SK-N-SH (cell line): ENCODE data around the gene HOXC6. TPM values are rescaled to one million over a fixed set of nuclear protein-coding genes. Genes with fewer than 3 reads are reported as not detected.

Experiments used
- CTCF ChIA-PET: fragments of 300-600, 350-600 bp; formaldehyde crosslinking; extraction: SDS; loops from one replicate; lab custom pipeline; 2021; lab: Yijun Ruan, JAX
- POLR2A ChIA-PET: fragments of 350-600 bp; sonication (Branson Sonifier 250); formaldehyde crosslinking; extraction: SDS; loops from one replicate; lab custom pipeline; 2020; ENCODE audit warnings: antibody characterized with exemption, inconsistent platforms; lab: Yijun Ruan, JAX
- DNase-seq: peaks from one replicate; pipeline ENCODE4 v3.0.0; 2012
- H2AFZ ChIP-seq: fragments of 200-600 bp; sonication (generic); 2 replicates; pipeline ENCODE4 v1.8.1; 2016; ENCODE audit warnings: antibody characterized with exemption, mild to moderate bottlenecking, low read depth
- H3F3A ChIP-seq: fragments of 200-600 bp; sonication (generic); replicated peaks from 2 replicates; pipeline ENCODE3; 2016; ENCODE audit warnings: antibody characterized with exemption, mild to moderate bottlenecking; ENCODE audit not compliant: insufficient read depth
- H3K27ac ChIP-seq, 2 experiments: fragments of 200-500 bp in 1 of 2; fragments of 200-600 bp in 1 of 2; sonication (Bioruptor generic) in 1 of 2; sonication (generic), shearing (Covaris generic) in 1 of 2; 2 replicates each; pipeline versions ENCODE4 v1.5.1 to v1.6.1; 2014 to 2016; ENCODE audit warnings: low read depth in 2 of 2, inconsistent platforms in 1 of 2, low read length in 1 of 2, mild to moderate bottlenecking in 1 of 2, mixed read lengths in 1 of 2
- H3K27me3 ChIP-seq: fragments of 200-600 bp; sonication (generic), shearing (Covaris generic); 2 replicates; pipeline ENCODE4 v1.6.1; 2016; ENCODE audit warnings: mixed run types; ENCODE audit not compliant: insufficient read depth
- H3K36me3 ChIP-seq, 2 experiments: fragments of 200-500 bp in 1 of 2; fragments of 200-600 bp in 1 of 2; sonication (Bioruptor generic) in 1 of 2; sonication (generic) in 1 of 2; replicated peaks in 1 of 2; 2 replicates each; pipeline versions ENCODE3 to v1.5.1; 2014 to 2016; ENCODE audit warnings: low read length in 1 of 2, mild to moderate bottlenecking in 1 of 2; ENCODE audit not compliant: insufficient read depth in 2 of 2, control insufficient read depth in 1 of 2
- H3K4me1 ChIP-seq, 2 experiments: fragments of 200-500 bp in 1 of 2; fragments of 200-600 bp in 1 of 2; sonication (Bioruptor generic) in 1 of 2; sonication (generic), shearing (Covaris generic) in 1 of 2; 2 replicates each; pipeline versions ENCODE4 v1.5.1 to v1.6.1; 2014 to 2016; ENCODE audit warnings: low read depth in 1 of 2, low read length in 1 of 2, mixed run types in 1 of 2; ENCODE audit not compliant: insufficient read depth in 2 of 2, control insufficient read depth in 1 of 2
- H3K4me2 ChIP-seq: fragments of 200-600 bp; sonication (generic), shearing (Covaris generic); 2 replicates; pipeline ENCODE4 v1.6.1; 2017; ENCODE audit warnings: mixed run types
- H3K4me3 ChIP-seq, 2 experiments: fragments of 200-500 bp in 1 of 2; fragments of 200-600 bp in 1 of 2; sonication (Bioruptor generic) in 1 of 2; sonication (generic), shearing (Covaris generic) in 1 of 2; 2 replicates each; pipeline versions ENCODE4 v1.5.1 to v1.8.1; 2014 to 2016; ENCODE audit warnings: low read depth in 2 of 2, inconsistent platforms in 1 of 2, low read length in 1 of 2, mild to moderate bottlenecking in 1 of 2, mixed read lengths in 1 of 2, moderate library complexity in 1 of 2
- H3K79me2 ChIP-seq: fragments of 200-600 bp; sonication (generic); 2 replicates; pipeline ENCODE4 v1.8.1; 2017; ENCODE audit warnings: mild to moderate bottlenecking; ENCODE audit not compliant: insufficient read depth
- H3K9ac ChIP-seq: fragments of 200-600 bp; sonication (generic); 2 replicates; pipeline ENCODE4 v1.6.1; 2017; ENCODE audit warnings: mixed run types
- H3K9me2 ChIP-seq: fragments of 200-600 bp; sonication (generic); 2 replicates; pipeline ENCODE4 v1.6.1; 2017; ENCODE audit warnings: mixed run types
- H3K9me3 ChIP-seq: fragments of 200-600 bp; sonication (generic); 2 replicates; pipeline ENCODE4 v1.6.1; 2017; ENCODE audit warnings: mixed run types, mild to moderate bottlenecking, moderate library complexity
- H4K20me1 ChIP-seq: fragments of 200-600 bp; sonication (generic); 2 replicates; pipeline ENCODE4 v1.6.1; 2017; ENCODE audit warnings: mild to moderate bottlenecking, mixed run types; ENCODE audit not compliant: insufficient read depth
- CHD2 ChIP-seq: fragments of 150-350 bp; IDR thresholded peaks from 2 replicates; pipeline ENCODE4 v1.6.1; 2018; ENCODE audit warnings: low read length; ENCODE audit not compliant: partially characterized antibody
- ELF1 ChIP-seq: IDR thresholded peaks from 2 replicates; pipeline ENCODE4 v1.4.0; 2012
- FOXM1 ChIP-seq: IDR thresholded peaks from 2 replicates; pipeline ENCODE4 v1.4.0; 2012; ENCODE audit warnings: low read depth, mild to moderate bottlenecking
- GABPA ChIP-seq: IDR thresholded peaks from 2 replicates; pipeline ENCODE4 v1.4.0; 2012; ENCODE audit warnings: low read depth, mild to moderate bottlenecking
- GATA2 ChIP-seq: sonication (generic); formaldehyde crosslinking; IDR thresholded peaks from 2 replicates; pipeline ENCODE4 v1.5.0; 2020; ENCODE audit warnings: mild to moderate bottlenecking, missing genetic modification reagents
- JUND ChIP-seq: IDR thresholded peaks from 2 replicates; pipeline ENCODE4 v1.4.0; 2012
- MEF2A ChIP-seq: IDR thresholded peaks from 2 replicates; pipeline ENCODE4 v1.4.0; 2012; ENCODE audit warnings: low read depth, borderline replicate concordance
- MXI1 ChIP-seq: IDR thresholded peaks from 2 replicates; pipeline ENCODE4 v1.6.1; 2012; ENCODE audit warnings: mild to moderate bottlenecking, low read depth, low read length, improper control_type of control experiment
- NFIC ChIP-seq: IDR thresholded peaks from 2 replicates; pipeline ENCODE4 v1.4.0; 2012; ENCODE audit warnings: borderline replicate concordance
- NRF1 ChIP-seq: IDR thresholded peaks from 2 replicates; pipeline ENCODE4 v1.6.1; 2012; ENCODE audit warnings: low read depth, mild to moderate bottlenecking, low read length
- POLR2AphosphoS5 ChIP-seq: IDR thresholded peaks from 2 replicates; pipeline ENCODE4 v1.6.1; 2012; ENCODE audit warnings: low read depth, low read length
- RAD21 ChIP-seq: IDR thresholded peaks from 2 replicates; pipeline ENCODE4 v1.6.1; 2012; ENCODE audit warnings: mild to moderate bottlenecking, low read length
- RFX5 ChIP-seq: IDR thresholded peaks from 2 replicates; pipeline ENCODE4 v1.6.1; 2012; ENCODE audit warnings: mild to moderate bottlenecking, improper control_type of control experiment, low read length
- RXRA ChIP-seq: IDR thresholded peaks from 2 replicates; pipeline ENCODE4 v1.4.0; 2012; ENCODE audit warnings: low read depth, mild to moderate bottlenecking, borderline replicate concordance
- TAF1 ChIP-seq: IDR thresholded peaks from 2 replicates; pipeline ENCODE4 v1.6.1; 2012; ENCODE audit warnings: low read depth, mild to moderate bottlenecking, low read length, moderate library complexity, borderline replicate concordance
- TCF12 ChIP-seq: IDR thresholded peaks from 2 replicates; pipeline ENCODE4 v1.4.0; 2012
- TEAD4 ChIP-seq: IDR thresholded peaks from 2 replicates; pipeline ENCODE4 v1.4.0; 2012; ENCODE audit warnings: mild to moderate bottlenecking, borderline replicate concordance; ENCODE audit not compliant: insufficient read depth
- YY1 ChIP-seq: IDR thresholded peaks from 2 replicates; pipeline ENCODE4 v1.4.0; 2012; ENCODE audit warnings: low read depth, mild to moderate bottlenecking
- WGBS: methylation state at CpG from one replicate; pipeline ENCODE4 v1.1.6; 2017; ENCODE audit warnings: low lambda C conversion rate; 5-methylcytosine and 5-hydroxymethylcytosine counted together
- polyA plus RNA-seq, 3 experiments: library from polyadenylated mRNA; depleted of rRNA; stranded (reverse); fragments of >200 nt; gene quantifications; 2 replicates each; pipeline ENCODE4 v1.2.3, GENCODE V29; 2012
- TF ChIP-seq, protein P1 (sequence below): fragments of 150-350 bp; IDR thresholded peaks from 2 replicates; pipeline ENCODE4 v1.6.1; 2017; ENCODE audit warnings: antibody characterized with exemption, low read length, low read depth, borderline replicate concordance
- TF ChIP-seq, protein P2 (sequence below): fragments of 200-600 bp; sonication (generic); IDR thresholded peaks from 2 replicates; pipeline ENCODE4 v1.6.1; 2017; ENCODE audit warnings: antibody characterized with exemption, mild to moderate bottlenecking, moderate library complexity
- TF ChIP-seq, protein P3 (sequence below): IDR thresholded peaks from 2 replicates; pipeline ENCODE4 v1.4.0; 2012; ENCODE audit warnings: low read depth, borderline replicate concordance
- TF ChIP-seq, protein P4 (sequence below): IDR thresholded peaks from 2 replicates; pipeline ENCODE4 v1.4.0; 2012; ENCODE audit warnings: low read depth
- TF ChIP-seq, protein P5 (sequence below): IDR thresholded peaks from 2 replicates; pipeline ENCODE4 v1.6.1; 2012; ENCODE audit warnings: mild to moderate bottlenecking, low read depth, low read length, moderate library complexity
- TF ChIP-seq, protein P6 (sequence below): IDR thresholded peaks from 2 replicates; pipeline ENCODE4 v1.4.0; 2012; ENCODE audit warnings: low read depth, borderline replicate concordance

The HOXC6 gene
- polyA plus RNA-seq, 1 of the 3 experiments (the other 2 are of a cell fraction): 9.1 TPM

DNA sequence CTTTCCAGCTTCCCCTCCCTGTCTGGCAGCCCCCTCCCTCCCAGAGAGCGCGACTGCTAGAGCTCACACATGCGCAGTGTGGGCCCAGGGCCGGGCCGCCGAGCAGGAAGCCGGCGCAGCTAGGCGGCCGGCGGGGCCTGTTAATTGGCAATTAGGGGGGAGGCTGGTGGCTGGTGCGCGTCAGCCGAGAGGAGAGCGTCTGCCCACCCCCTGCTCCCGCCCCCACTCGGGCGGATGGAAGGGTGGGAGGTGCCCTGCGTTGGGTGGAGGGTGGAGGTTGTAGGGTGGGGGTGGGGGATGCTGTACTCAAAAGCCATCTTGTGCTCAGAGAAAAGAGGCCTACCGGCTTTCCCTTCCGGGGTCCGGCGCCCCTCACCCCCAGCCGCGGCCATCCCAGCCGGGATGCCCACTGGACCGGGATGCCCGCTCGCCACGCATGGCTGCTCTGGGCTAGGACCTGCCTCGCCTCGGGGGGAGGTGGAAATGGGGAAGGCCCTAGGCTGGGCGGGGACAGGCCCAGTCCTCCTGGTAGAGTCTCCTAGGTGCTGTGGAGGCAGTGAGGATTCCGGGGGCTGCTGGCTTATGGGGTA lies 10.3 kb upstream of the HOXC6 start:
- H2AFZ ChIP-seq: peak overlapping the region; percentile 94
- no peaks in the 10 kb centered on the region for H3K36me3 ChIP-seq
- H3K9me3 ChIP-seq: no peaks in the 10 kb centered on the region
- H3K27ac ChIP-seq: peak overlapping the region; percentile 89 to 99
- peak; percentile 99 for DNase-seq
- H3K79me2 ChIP-seq: peaks cover 10% of the 10 kb centered on the region; the same call in 1 of the 2 replicates
- ChIA-PET CTCF (interaction anchor here (0.7 to 24.5 kb wide), 11 partner anchors 9 to 342 kb away, joined by 3 to 568 read pairs (median 6); partner anchors contain the start of genes HOXC5, HOXC9 and SMUG1), POLR2A (interaction anchor here (0.6 to 1.8 kb wide), 9 partner anchors 10 to 262 kb away, joined by 3 to 11 read pairs (median 3); partner anchors contain the start of genes CBX5, HNRNPA1, HOXC5 and HOXC6)
- WGBS: 0% methylated on average over 6 of the region's 34 CpGs
- peak overlapping the region; percentile 99 for H3K4me2 ChIP-seq
- H3K9me2 ChIP-seq: no peaks in the 10 kb centered on the region
- H3K27me3 ChIP-seq: no peaks in the 10 kb centered on the region
- H3F3A ChIP-seq: peaks cover 9% of the 10 kb centered on the region
- H4K20me1 ChIP-seq: no peaks in the 10 kb centered on the region
- peak overlapping the region; percentile 69 to 85 for H3K4me3 ChIP-seq
- peak overlapping the region; percentile 98 for H3K9ac ChIP-seq
- H3K4me1 ChIP-seq: peaks cover 7 to 36% of the 10 kb centered on the region in 2 experiments; a peak in 2 of 4 replicates
- TF ChIP-seq RAD21: no peak
- TF ChIP-seq FOXM1: no peak
- TF ChIP-seq, protein P1, sequence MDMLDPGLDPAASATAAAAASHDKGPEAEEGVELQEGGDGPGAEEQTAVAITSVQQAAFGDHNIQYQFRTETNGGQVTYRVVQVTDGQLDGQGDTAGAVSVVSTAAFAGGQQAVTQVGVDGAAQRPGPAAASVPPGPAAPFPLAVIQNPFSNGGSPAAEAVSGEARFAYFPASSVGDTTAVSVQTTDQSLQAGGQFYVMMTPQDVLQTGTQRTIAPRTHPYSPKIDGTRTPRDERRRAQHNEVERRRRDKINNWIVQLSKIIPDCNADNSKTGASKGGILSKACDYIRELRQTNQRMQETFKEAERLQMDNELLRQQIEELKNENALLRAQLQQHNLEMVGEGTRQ: no peak
- peak; percentile 77 for TF ChIP-seq YY1
- TF ChIP-seq MEF2A: no peak
- peak; percentile 92 for TF ChIP-seq NRF1
- TF ChIP-seq ELF1: peak; percentile 66
- TF ChIP-seq, protein P2, sequence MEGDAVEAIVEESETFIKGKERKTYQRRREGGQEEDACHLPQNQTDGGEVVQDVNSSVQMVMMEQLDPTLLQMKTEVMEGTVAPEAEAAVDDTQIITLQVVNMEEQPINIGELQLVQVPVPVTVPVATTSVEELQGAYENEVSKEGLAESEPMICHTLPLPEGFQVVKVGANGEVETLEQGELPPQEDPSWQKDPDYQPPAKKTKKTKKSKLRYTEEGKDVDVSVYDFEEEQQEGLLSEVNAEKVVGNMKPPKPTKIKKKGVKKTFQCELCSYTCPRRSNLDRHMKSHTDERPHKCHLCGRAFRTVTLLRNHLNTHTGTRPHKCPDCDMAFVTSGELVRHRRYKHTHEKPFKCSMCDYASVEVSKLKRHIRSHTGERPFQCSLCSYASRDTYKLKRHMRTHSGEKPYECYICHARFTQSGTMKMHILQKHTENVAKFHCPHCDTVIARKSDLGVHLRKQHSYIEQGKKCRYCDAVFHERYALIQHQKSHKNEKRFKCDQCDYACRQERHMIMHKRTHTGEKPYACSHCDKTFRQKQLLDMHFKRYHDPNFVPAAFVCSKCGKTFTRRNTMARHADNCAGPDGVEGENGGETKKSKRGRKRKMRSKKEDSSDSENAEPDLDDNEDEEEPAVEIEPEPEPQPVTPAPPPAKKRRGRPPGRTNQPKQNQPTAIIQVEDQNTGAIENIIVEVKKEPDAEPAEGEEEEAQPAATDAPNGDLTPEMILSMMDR: no peak
- TF ChIP-seq, protein P3, sequence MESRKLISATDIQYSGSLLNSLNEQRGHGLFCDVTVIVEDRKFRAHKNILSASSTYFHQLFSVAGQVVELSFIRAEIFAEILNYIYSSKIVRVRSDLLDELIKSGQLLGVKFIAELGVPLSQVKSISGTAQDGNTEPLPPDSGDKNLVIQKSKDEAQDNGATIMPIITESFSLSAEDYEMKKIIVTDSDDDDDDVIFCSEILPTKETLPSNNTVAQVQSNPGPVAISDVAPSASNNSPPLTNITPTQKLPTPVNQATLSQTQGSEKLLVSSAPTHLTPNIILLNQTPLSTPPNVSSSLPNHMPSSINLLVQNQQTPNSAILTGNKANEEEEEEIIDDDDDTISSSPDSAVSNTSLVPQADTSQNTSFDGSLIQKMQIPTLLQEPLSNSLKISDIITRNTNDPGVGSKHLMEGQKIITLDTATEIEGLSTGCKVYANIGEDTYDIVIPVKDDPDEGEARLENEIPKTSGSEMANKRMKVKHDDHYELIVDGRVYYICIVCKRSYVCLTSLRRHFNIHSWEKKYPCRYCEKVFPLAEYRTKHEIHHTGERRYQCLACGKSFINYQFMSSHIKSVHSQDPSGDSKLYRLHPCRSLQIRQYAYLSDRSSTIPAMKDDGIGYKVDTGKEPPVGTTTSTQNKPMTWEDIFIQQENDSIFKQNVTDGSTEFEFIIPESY: no peak
- no peak for TF ChIP-seq JUND
- TF ChIP-seq GABPA: peak; percentile 58
- TF ChIP-seq, protein P4, sequence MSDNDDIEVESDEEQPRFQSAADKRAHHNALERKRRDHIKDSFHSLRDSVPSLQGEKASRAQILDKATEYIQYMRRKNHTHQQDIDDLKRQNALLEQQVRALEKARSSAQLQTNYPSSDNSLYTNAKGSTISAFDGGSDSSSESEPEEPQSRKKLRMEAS: 0 out of 2 replicates have a peak, but pooled peaks have one; percentile 19
- no peak for TF ChIP-seq NFIC
- TF ChIP-seq GATA2 (CRISPR knock-in tag): no peak
- peak; percentile 75; the same call in 1 of the 2 replicates for TF ChIP-seq TAF1
- TF ChIP-seq CHD2: peak; percentile 85
- TF ChIP-seq MXI1: no peak; the same call in 1 of the 2 replicates
- no peak for TF ChIP-seq RXRA
- peak; percentile 76 for TF ChIP-seq POLR2AphosphoS5
- TF ChIP-seq, protein P5, sequence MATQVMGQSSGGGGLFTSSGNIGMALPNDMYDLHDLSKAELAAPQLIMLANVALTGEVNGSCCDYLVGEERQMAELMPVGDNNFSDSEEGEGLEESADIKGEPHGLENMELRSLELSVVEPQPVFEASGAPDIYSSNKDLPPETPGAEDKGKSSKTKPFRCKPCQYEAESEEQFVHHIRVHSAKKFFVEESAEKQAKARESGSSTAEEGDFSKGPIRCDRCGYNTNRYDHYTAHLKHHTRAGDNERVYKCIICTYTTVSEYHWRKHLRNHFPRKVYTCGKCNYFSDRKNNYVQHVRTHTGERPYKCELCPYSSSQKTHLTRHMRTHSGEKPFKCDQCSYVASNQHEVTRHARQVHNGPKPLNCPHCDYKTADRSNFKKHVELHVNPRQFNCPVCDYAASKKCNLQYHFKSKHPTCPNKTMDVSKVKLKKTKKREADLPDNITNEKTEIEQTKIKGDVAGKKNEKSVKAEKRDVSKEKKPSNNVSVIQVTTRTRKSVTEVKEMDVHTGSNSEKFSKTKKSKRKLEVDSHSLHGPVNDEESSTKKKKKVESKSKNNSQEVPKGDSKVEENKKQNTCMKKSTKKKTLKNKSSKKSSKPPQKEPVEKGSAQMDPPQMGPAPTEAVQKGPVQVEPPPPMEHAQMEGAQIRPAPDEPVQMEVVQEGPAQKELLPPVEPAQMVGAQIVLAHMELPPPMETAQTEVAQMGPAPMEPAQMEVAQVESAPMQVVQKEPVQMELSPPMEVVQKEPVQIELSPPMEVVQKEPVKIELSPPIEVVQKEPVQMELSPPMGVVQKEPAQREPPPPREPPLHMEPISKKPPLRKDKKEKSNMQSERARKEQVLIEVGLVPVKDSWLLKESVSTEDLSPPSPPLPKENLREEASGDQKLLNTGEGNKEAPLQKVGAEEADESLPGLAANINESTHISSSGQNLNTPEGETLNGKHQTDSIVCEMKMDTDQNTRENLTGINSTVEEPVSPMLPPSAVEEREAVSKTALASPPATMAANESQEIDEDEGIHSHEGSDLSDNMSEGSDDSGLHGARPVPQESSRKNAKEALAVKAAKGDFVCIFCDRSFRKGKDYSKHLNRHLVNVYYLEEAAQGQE: no peak
- no peak for TF ChIP-seq TEAD4
- TF ChIP-seq, protein P6, sequence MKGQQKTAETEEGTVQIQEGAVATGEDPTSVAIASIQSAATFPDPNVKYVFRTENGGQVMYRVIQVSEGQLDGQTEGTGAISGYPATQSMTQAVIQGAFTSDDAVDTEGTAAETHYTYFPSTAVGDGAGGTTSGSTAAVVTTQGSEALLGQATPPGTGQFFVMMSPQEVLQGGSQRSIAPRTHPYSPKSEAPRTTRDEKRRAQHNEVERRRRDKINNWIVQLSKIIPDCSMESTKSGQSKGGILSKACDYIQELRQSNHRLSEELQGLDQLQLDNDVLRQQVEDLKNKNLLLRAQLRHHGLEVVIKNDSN: no peak
- no peak for TF ChIP-seq RFX5
- 0 out of 2 replicates have a peak, but pooled peaks have one; percentile 33 for TF ChIP-seq TCF12
